Fibroblast of mammary gland (primary cell): ENCODE data around the gene METTL9.

Source experiments
- DNase-seq: peaks from one replicate; pipeline ENCODE4 v3.0.0-alpha.2; 2010; ENCODE audit warnings: low read depth
- H3K4me3 ChIP-seq: 2 replicates; pipeline ENCODE4 v1.5.1; 2011; ENCODE audit warnings: low read depth, mild to moderate bottlenecking, low read length, moderate library complexity; ENCODE audit not compliant: control insufficient read depth
- CTCF ChIP-seq: conservative IDR thresholded peaks from 2 replicates; pipeline ENCODE4 v1.5.1; 2011; ENCODE audit warnings: low read depth, low read length, inconsistent platforms; ENCODE audit not compliant: control insufficient read depth, insufficient read depth

The METTL9 gene

GRCh38 chr16:21614896-21615295 is 15.5 kb downstream of the METTL9 start:
- DNase-seq = no peak
- TF ChIP-seq CTCF = no peak
- no peak overlapping the region for H3K4me3 ChIP-seq

- TF ChIP-seq CTCF = no peak
- H3K4me3 ChIP-seq = no peak overlapping the region
- DNase-seq = no peak
Measured at GRCh38 chr16:21617607-21618006, 18.2 kb downstream of the METTL9 start.

- no peak for TF ChIP-seq CTCF
- no peak overlapping the region for H3K4me3 ChIP-seq
- no peak for DNase-seq
Measured at GRCh38 chr16:21618281-21618680, 18.9 kb downstream of the METTL9 start.

- no peak for DNase-seq
- no peak for TF ChIP-seq CTCF
- no peak overlapping the region for H3K4me3 ChIP-seq
Measured at GRCh38 chr16:21619765-21620425, 20.5 kb downstream of the METTL9 start.

- DNase-seq = no peak
- TF ChIP-seq CTCF = no peak
- H3K4me3 ChIP-seq = no peak overlapping the region
Measured at GRCh38 chr16:21620592-21620991, 21.2 kb downstream of the METTL9 start.

- no peak for TF ChIP-seq CTCF
- H3K4me3 ChIP-seq = no peak overlapping the region
- DNase-seq = no peak
Measured at GRCh38 chr16:21622545-21622944, 23.2 kb downstream of the METTL9 start.

GRCh38 chr16:21625026-21625425 is 25.6 kb downstream of the METTL9 start:
- no peak for TF ChIP-seq CTCF
- no peak overlapping the region for H3K4me3 ChIP-seq
- no peak for DNase-seq
